Body of pancreas (tissue), 4 donors: ENCODE results near the gene STIL.

Experiments
- POLR2A ChIP-seq, 3 donors: fragments of 450-650 bp; IDR thresholded peaks; one replicate each; pipeline ENCODE4 v1.6.1; 2016; ENCODE audit warnings: antibody characterized with exemption in 3 of 3, mild to moderate bottlenecking in 2 of 3
- TF ChIP-seq, protein P1 (sequence below), 7 experiments: fragments of 450-650 bp in 4 of 7; fragments of 200-600 bp in 3 of 7; sonication (generic) in 3 of 7; IDR thresholded peaks; one replicate each; pipeline ENCODE4 v1.5.1; 2016 to 2019; ENCODE audit warnings: antibody characterized with exemption in 7 of 7

GRCh38 chr1:47330212-47330611 is 16.3 kb upstream of the STIL start:
- TF ChIP-seq, protein P1, sequence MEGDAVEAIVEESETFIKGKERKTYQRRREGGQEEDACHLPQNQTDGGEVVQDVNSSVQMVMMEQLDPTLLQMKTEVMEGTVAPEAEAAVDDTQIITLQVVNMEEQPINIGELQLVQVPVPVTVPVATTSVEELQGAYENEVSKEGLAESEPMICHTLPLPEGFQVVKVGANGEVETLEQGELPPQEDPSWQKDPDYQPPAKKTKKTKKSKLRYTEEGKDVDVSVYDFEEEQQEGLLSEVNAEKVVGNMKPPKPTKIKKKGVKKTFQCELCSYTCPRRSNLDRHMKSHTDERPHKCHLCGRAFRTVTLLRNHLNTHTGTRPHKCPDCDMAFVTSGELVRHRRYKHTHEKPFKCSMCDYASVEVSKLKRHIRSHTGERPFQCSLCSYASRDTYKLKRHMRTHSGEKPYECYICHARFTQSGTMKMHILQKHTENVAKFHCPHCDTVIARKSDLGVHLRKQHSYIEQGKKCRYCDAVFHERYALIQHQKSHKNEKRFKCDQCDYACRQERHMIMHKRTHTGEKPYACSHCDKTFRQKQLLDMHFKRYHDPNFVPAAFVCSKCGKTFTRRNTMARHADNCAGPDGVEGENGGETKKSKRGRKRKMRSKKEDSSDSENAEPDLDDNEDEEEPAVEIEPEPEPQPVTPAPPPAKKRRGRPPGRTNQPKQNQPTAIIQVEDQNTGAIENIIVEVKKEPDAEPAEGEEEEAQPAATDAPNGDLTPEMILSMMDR (IDR thresholded peaks at IDR 0.05): no peak
- no peak for TF ChIP-seq POLR2A (IDR thresholded peaks at IDR 0.05)
